Mucosa of gallbladder (tissue), 1 donor: ENCODE data around the gene TASP1. TPM values are rescaled to one million over a fixed set of nuclear protein-coding genes. Genes with fewer than 3 reads are reported as not detected.

Experiments used
- DNase-seq: peaks from one replicate; pipeline ENCODE4 v3.0.0-alpha.2; 2020; ENCODE audit warnings: low spot score
- total RNA-seq: library from RNA; stranded (reverse); gene quantifications from one replicate; pipeline ENCODE4 v1.2.1, GENCODE V29; 2021
- donor health status: DM: no; HTN: no; CAD: no.

TASP1 gene
- total RNA-seq, 1 donor from 2014 or later, result 11.8 TPM

GRCh38 chr20:13441388-13441787 is 197.3 kb downstream of the TASP1 start:
- DNase-seq, result no peak

DNA sequence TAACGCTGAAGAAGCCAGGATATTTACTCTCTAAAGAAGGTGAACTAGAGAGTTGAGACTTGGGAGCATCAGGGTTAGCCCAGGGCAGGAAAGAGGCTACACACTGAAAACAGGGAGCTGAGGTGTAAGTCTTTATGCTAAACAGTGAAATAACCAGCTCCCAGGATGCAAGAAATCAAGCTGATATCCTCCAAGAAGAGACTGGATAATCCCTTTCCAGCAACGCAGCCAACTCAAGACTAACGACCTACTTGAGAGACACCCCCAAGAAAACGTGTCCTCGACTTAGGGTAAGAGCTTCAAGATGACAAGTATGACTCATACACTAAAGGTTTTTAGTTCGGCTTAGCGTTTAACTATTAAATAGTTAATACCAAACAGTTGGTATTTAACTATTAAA is 202.2 kb downstream of the TASP1 start:
- DNase-seq, result no peak

DNA sequence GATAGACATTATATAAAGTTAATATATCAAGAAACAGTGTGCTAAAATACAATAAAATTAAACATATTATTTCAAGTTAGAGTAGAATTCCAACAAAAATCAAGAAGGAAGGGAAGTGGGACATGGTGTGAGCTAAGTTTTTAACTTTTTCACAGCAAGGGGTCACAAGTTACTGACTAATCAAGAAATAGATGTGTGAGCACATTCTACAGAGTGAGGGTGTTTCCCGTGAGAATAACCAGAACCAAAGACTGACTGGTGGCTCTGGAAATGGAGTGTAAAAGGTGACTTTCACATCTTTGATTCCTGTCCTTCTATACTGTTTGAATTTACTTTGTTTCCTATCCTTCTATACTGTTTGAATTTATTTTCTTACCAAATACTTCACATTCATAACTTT is 206.6 kb downstream of the TASP1 start:
- DNase-seq, result no peak

- DNase-seq, result peak; percentile 43
These were observed 208.3 kb downstream of the TASP1 start for GRCh38 chr20:13430346-13431002.

DNA sequence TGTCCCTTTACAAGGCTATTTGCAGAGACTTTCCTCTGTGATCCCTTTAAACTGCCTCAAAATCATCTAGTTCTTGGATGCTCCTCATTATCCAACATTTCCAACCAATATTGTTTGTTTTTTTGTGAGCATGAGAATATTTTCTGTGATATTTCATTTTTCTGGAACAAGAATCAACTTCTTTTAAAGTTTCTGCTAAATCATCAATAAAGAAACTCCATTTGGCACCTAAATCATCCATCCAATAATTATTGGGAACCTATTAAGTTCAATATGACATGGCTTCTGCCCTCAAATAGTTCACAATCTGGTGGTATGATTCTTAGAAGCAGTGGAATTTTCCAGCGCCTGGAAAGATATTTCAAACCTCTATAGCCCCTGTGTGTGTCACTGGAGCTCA is 210.0 kb downstream of the TASP1 start:
- DNase-seq, result no peak

DNA sequence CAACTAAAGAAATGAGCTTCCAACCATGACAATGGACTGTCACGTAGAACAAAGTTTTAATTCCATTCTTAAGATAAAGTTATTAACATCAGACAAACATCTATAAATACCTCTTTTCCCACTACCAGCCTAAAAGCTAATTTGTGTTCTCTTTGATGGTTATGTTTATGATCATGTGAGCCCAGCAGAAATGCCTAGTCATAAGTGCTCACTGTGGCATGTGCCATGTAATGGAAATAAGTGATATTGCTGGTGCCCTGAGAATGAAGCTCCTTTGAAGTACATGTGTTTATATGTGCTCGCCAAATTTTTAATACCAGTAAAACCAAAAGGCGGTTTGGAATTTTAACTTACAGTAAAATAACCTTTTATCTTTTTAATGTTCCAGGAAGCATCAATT is 211.9 kb downstream of the TASP1 start:
- no peak for DNase-seq

- DNase-seq, result no peak
These were observed 213.2 kb downstream of the TASP1 start for GRCh38 chr20:13425381-13426135.

- DNase-seq, result no peak
These were observed 214.4 kb downstream of the TASP1 start for GRCh38 chr20:13424174-13424833.

DNA sequence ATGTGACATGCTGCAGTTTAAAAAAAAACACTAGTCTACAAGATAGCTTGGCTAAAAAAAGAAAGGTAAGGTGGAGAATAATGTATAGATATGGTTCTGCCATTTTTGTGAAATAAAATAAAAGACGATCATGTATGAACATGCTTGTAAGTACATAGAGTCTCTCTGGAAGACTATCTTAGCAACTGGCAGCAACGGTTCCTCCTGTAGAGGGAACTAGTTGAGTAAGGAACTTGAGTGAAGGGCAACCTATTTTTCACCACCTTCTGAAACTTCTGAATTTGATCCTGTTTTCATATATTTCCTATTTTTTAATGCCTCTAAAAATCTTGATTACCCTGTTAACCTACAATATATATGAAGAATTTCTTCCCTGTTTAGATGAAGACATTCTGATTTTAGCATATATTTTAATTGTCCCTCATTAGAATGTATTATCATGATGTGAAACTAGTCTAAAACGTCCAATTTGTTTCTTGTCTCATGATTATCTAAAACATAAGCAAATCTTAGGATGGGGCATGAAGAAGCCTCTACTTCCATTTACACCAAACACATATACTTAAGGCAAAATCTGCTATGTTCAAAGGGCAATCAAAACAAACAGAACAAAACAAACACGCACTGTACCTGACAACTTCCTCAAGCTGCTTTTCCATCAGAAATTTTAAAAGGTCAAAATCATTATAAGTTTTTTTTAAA is 215.1 kb downstream of the TASP1 start:
- DNase-seq, result no peak

GRCh38 chr20:13422637-13423036 is 216.1 kb downstream of the TASP1 start:
- no peak for DNase-seq

DNA sequence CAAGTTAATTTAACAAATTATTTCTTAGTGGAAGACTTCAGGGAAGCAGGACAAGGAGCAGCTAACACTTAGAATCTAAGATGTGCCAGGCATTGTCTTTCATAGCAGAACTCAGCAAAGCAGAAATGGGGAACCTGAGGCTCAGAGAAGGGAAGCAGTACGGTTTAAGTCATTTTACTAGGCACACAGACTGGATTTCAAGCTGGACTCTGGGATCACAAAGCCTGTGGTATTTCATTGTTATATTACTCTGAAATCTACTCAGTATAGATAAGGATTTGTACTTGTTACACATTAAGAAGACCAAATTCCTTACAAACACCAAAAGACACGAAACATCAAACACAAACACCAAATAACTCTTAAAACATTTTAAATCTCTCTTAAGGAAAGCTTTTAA is 218.1 kb downstream of the TASP1 start:
- DNase-seq, result no peak

- DNase-seq, result no peak
These were observed 219.3 kb downstream of the TASP1 start for GRCh38 chr20:13419477-13419876.

DNA sequence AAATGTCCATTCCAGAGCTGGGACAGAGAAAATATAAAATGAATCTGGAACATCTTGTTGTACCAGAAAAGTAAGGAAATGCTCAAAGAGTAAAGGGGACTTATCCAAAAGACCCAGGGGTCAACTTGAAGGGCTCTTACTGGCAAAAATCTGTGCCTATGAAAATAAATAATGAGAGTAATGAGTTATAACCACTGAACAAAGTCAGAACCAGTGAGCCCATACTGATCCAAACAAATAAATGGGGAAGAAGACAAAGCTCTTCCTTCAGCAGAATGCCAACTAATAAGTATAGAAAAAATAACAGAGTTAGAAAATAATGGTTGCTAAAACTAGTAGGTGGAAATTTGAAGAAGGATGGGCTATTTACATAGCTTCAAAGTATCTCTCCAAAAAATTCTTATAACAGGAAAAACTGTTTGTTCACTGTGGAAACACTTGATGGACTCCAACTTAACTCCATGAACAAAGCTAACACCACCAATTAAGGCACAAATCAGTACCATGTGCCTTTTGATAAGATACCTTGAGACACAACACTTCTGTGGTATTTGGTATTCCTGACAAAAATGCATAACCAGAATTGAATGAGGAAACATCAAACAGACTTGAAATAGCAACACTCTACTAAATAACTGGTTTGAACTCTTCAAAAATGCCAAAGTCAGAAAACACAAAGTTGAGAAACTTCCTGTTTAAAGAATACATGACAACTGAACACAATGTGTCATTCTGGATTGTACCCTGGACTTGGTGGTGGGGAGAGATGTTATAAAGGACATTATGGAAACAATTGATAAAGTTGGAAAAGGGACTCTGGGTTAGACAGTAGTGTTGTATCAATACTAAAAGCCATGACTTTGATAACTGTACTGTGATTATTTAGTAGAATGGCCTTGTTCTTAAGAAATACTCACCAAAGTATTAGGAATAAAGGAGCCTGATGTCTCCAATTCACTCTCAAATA is 220.2 kb downstream of the TASP1 start:
- DNase-seq, result no peak

- DNase-seq, result no peak
These were observed 222.2 kb downstream of the TASP1 start for GRCh38 chr20:13416531-13416930.

GRCh38 chr20:13412806-13413445 is 225.8 kb downstream of the TASP1 start:
- DNase-seq, result no peak

DNA sequence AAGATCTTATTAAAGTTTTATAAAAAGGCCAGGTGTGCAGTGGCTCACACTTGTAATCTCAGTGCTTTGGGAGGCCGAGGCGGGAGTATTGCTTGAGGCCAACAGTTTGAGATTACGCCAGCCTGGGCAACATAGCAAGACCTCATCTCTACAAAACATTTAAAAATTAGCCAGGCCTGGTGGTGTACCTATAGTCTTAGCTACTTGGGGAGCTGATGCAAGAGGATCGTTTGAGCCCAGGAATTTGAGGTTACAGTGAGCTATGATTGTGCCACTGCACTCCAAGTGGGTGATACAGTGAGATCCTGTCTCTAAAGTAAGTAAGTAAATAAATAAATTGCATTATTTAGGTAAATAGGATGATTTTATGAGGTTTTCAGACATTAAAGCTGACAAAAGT is 234.4 kb downstream of the TASP1 start:
- no peak for DNase-seq

DNA sequence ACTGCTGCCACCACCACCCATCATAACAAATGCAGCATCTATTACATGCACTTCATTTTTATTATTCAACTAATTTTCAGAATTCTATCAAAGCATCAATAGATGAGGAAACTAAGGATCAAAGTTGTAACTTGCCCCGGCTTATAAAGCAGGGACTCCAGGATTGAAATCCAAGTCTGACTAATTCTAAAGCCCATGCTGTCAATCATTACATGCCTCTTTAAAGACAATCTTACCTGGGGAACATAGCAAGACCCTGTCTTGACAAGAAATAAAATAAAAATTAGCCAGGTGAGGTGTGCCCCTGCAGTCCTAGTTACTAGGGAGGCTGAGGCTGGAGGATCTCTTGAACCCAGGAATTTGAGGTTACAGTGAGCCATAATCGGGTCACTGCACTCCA is 235.3 kb downstream of the TASP1 start:
- DNase-seq, result no peak

DNA sequence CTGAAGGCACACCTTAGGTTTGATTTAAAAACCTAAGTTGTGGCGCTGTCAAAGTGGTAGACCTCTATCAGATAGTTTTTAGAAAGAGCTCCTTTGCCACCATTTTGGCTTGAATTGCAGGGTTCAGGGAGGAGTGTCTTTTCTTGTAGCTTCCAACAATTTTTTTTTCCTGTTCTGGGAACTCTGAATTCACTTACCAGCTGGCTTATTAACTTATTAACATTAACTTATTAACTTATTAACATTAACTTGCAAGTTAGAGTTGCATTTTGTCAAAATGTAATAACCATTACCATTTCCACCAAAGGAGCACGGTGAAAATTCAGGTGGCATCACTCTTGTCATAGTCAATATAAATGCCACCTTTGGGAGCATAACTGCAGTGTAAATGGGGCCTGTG is 235.7 kb downstream of the TASP1 start:
- DNase-seq, result no peak

DNA sequence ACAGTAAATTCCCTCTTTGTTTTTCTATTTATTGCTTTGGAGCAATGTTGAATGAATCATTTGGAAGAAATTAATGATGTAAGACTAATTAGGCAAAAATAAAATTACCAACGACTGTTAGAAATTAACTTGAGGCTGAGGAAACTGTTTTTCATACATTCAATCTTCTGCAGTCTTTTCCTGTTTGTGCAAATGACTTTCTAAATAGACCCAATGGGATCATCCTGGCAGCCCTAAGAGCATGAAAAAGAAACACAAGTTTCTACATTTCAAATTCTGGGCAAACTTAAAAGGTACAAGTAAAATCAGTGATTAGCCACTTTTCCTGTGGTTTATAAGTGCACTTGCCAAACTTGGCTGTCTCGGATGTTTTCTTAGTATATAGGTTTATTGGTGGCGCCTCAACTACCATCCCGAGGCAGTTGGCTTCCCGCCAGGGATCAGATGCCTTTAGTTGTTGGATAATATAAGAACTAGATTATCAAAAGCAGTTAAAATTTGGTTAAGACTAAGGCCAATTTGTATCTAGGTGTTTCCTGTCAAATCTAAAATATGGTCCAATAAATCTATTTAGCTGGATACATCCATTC is 236.5 kb downstream of the TASP1 start:
- no peak for DNase-seq

- DNase-seq, result no peak
These were observed 237.1 kb downstream of the TASP1 start for GRCh38 chr20:13401596-13401995.
